ENCODE results near the gene ANKRD34A.

GRCh38 chr1:145935708-145936107 lies 28.7 kb downstream of the ANKRD34A start:
- TF ChIP-seq ASH2L (IDR thresholded peaks at IDR 0.05; ENCODE audit: low read length): no peak
- TF ChIP-seq SP2 (IDR thresholded peaks at IDR 0.05; ENCODE audit: low read length): no peak
- no peak for TF ChIP-seq CTCF (IDR thresholded peaks at IDR 0.05; ENCODE audit: control extremely low read depth in 1 of 3, insufficient read depth in 1 of 3, low read depth in 1 of 3, low read length in 3 of 3)
- no peak for TF ChIP-seq POLR2A (IDR thresholded peaks at IDR 0.05; ENCODE audit: control extremely low read depth in 1 of 2, low read depth in 2 of 2, low read length in 2 of 2)
- no peak for TF ChIP-seq EP300 (IDR thresholded peaks at IDR 0.05; ENCODE audit: borderline replicate concordance in 1 of 2, low read depth in 2 of 2, low read length in 2 of 2)
- no peak for TF ChIP-seq TAF1 (IDR thresholded peaks at IDR 0.05; ENCODE audit: low read depth, low read length)
- no peak for TF ChIP-seq ZNF274 (IDR thresholded peaks at IDR 0.05; ENCODE audit: borderline replicate concordance, extremely low read depth, low read length)
- TF ChIP-seq EZH2 (IDR thresholded peaks at IDR 0.05; ENCODE audit: low read depth, low read length, severe bottlenecking): no peak
- TF ChIP-seq SRF (IDR thresholded peaks at IDR 0.05; ENCODE audit: low read depth, low read length): no peak
- TF ChIP-seq SIX5 (IDR thresholded peaks at IDR 0.05; ENCODE audit: low read depth, low read length): no peak

Data from H1 (cell line).